ENCODE data around the gene PLB1. TPM values are rescaled to one million over a fixed set of nuclear protein-coding genes. Genes with fewer than 3 reads are reported as not detected.

PLB1 gene
- total and polyA plus RNA-seq, 12 donors, result 1.0 to 51.1 (median 8.3) TPM

DNA sequence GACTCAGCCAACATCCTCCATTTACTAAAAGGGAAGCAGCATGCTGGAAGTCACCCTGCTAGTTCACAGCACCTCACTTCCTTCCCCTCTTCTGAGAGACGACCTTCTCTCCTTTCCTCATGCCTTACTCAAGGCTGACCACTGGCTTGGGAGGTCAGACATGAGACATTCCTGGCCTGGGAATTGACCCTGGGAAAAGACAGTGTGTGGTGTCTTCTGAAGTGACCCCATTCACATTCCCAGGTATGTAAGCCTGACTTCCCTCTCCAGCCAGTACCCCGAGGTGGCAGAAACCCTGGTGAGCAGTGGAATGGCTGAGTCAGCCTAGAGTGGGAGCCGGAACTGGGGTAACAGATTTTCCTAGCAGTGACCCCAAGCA lies 92.4 kb downstream of the PLB1 start:
- H3K27me3 ChIP-seq, result no peaks in the 10 kb centered on the region
- H3K4me1 ChIP-seq (replicated peaks in 1 of 2), result peaks cover 12 to 17% of the 10 kb centered on the region in 2 donors
- no peak overlapping the region for H3K4me3 ChIP-seq
- TF ChIP-seq, protein P1, sequence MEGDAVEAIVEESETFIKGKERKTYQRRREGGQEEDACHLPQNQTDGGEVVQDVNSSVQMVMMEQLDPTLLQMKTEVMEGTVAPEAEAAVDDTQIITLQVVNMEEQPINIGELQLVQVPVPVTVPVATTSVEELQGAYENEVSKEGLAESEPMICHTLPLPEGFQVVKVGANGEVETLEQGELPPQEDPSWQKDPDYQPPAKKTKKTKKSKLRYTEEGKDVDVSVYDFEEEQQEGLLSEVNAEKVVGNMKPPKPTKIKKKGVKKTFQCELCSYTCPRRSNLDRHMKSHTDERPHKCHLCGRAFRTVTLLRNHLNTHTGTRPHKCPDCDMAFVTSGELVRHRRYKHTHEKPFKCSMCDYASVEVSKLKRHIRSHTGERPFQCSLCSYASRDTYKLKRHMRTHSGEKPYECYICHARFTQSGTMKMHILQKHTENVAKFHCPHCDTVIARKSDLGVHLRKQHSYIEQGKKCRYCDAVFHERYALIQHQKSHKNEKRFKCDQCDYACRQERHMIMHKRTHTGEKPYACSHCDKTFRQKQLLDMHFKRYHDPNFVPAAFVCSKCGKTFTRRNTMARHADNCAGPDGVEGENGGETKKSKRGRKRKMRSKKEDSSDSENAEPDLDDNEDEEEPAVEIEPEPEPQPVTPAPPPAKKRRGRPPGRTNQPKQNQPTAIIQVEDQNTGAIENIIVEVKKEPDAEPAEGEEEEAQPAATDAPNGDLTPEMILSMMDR (IDR thresholded peaks at IDR 0.05), result no peak
- no peak for TF ChIP-seq POLR2A (IDR thresholded peaks at IDR 0.05)
- no peaks in the 10 kb centered on the region for H3K9me3 ChIP-seq (replicated peaks in 1 of 3)
- peak in 1 of 7 donors; percentile 11 for DNase-seq
- H3K27ac ChIP-seq, result no peak overlapping the region
- intact Hi-C loops (cut with DNase I), result no loop called here
- 54 to 62% (median 57%) methylated on average over 3 of the region's 3 CpGs for WGBS, 4 donors
- H3K36me3 ChIP-seq (replicated peaks in 1 of 2), result no peaks in the 10 kb centered on the region

- DNase-seq, result peak in 1 of 7 donors; percentile 8
- Histone ChIP-seq H3K27me3 (no peaks in the 10 kb centered on the region), H3K36me3 (replicated peaks in 1 of 2) (no peaks in the 10 kb centered on the region), H3K9me3 (replicated peaks in 1 of 3) (no peaks in the 10 kb centered on the region), H3K4me1 (replicated peaks in 1 of 2) (peaks cover 6 to 11% of the 10 kb centered on the region in 2 donors), H3K27ac (no peak overlapping the region), H3K4me3 (no peak overlapping the region)
- 93 to 98% (median 94%) methylated on average over 13 to 15 of the region's 15 CpGs for WGBS, 4 donors
- intact Hi-C loops (cut with DNase I), result no loop called here
- no peak for TF ChIP-seq POLR2A (IDR thresholded peaks at IDR 0.05)
- TF ChIP-seq, protein P1 (IDR thresholded peaks at IDR 0.05), result no peak
Observed at GRCh38 chr2:28589746-28590463, 94.0 kb downstream of the PLB1 start.

- Histone ChIP-seq H3K9me3 (replicated peaks in 1 of 3) (no peaks in the 10 kb centered on the region), H3K27ac (no peak overlapping the region), H3K4me3 (no peak overlapping the region), H3K27me3 (no peaks in the 10 kb centered on the region), H3K4me1 (replicated peaks in 1 of 2) (peaks cover 7 to 12% of the 10 kb centered on the region in 2 donors), H3K36me3 (replicated peaks in 1 of 2) (no peaks in the 10 kb centered on the region)
- 87 to 96% (median 90%) methylated on average over 10 to 13 of the region's 13 CpGs for WGBS, 4 donors
- DNase-seq, result peak in 1 of 7 donors; percentile 6
- no peak for TF ChIP-seq POLR2A (IDR thresholded peaks at IDR 0.05)
- TF ChIP-seq, protein P1 (IDR thresholded peaks at IDR 0.05), result no peak
- intact Hi-C loops (cut with DNase I), result no loop called here
Observed at GRCh38 chr2:28590496-28591301, 94.8 kb downstream of the PLB1 start.

- H3K27ac ChIP-seq, result no peak overlapping the region
- no peaks in the 10 kb centered on the region for H3K27me3 ChIP-seq
- H3K4me3 ChIP-seq, result no peak overlapping the region
- TF ChIP-seq, protein P1 (IDR thresholded peaks at IDR 0.05), result no peak
- TF ChIP-seq POLR2A (IDR thresholded peaks at IDR 0.05), result no peak
- DNase-seq, result no peak
- H3K4me1 ChIP-seq (replicated peaks in 1 of 2), result peaks cover 7 to 17% of the 10 kb centered on the region in 2 donors
- 79 to 93% (median 86%) methylated on average over 7 to 9 of the region's 9 CpGs for WGBS, 4 donors
- intact Hi-C loops (cut with DNase I), result no loop called here
- H3K9me3 ChIP-seq (replicated peaks in 1 of 3), result no peaks in the 10 kb centered on the region
- H3K36me3 ChIP-seq (replicated peaks in 1 of 2), result no peaks in the 10 kb centered on the region
Observed at GRCh38 chr2:28591711-28592335, 96.0 kb downstream of the PLB1 start.

Data from adrenal gland (tissue), 12 donors.